Mesothelial cell of epicardium (in vitro differentiated cells): ENCODE results near the gene CYTH3. TPM values are rescaled to one million over a fixed set of nuclear protein-coding genes. Genes with fewer than 3 reads are reported as not detected.

ENCODE experiments used
- DNase-seq, 2 experiments: peaks; one replicate each; pipeline ENCODE4 v3.0.0; 2021; ENCODE audit warnings: low spot score in 2 of 2; ENCODE audit not compliant: unreplicated experiment in 2 of 2
- H3K27ac Mint-ChIP-seq: 2 replicates; pipeline ENCODE4 v1.8.0; 2021; ENCODE audit warnings: mixed read lengths
- H3K27me3 Mint-ChIP-seq: 2 replicates; pipeline ENCODE4 v1.8.0; 2021; ENCODE audit warnings: low read depth, mixed read lengths
- H3K36me3 Mint-ChIP-seq: 2 replicates; pipeline ENCODE4 v1.8.0; 2021; ENCODE audit warnings: mixed read lengths
- H3K4me1 Mint-ChIP-seq: 2 replicates; pipeline ENCODE4 v1.8.0; 2021; ENCODE audit warnings: mixed read lengths
- H3K4me3 Mint-ChIP-seq: 2 replicates; pipeline ENCODE4 v1.8.0; 2021; ENCODE audit warnings: mild to moderate bottlenecking, moderate library complexity, mixed read lengths
- H3K9me3 Mint-ChIP-seq: 2 replicates; pipeline ENCODE4 v1.8.0; 2021; ENCODE audit warnings: mixed read lengths
- CTCF ChIP-seq: fragments of 200-600 bp; sonication (generic); IDR thresholded peaks from one replicate; pipeline ENCODE4 v1.5.0; 2021; ENCODE audit warnings: antibody characterized with exemption; ENCODE audit not compliant: unreplicated experiment
- total RNA-seq: library from RNA; stranded (reverse); gene quantifications from 3 replicates; pipeline ENCODE4 v1.2.1, GENCODE V29; 2021

The CYTH3 gene
- total RNA-seq, 1 donor from 2014 or later: 29.2 TPM

GRCh38 chr7:6164491-6164890, 107.9 kb downstream of the CYTH3 start:
- peak; percentile 25 for TF ChIP-seq CTCF
- no peak overlapping the region for H3K4me3 Mint-ChIP-seq
- no peak for DNase-seq
- no peaks in the 10 kb centered on the region for H3K27me3 Mint-ChIP-seq
- no peak overlapping the region for H3K27ac Mint-ChIP-seq
- no peaks in the 10 kb centered on the region for H3K9me3 Mint-ChIP-seq
- H3K36me3 Mint-ChIP-seq: peaks cover 5% of the 10 kb centered on the region
- peaks cover 32% of the 10 kb centered on the region for H3K4me1 Mint-ChIP-seq

DNA sequence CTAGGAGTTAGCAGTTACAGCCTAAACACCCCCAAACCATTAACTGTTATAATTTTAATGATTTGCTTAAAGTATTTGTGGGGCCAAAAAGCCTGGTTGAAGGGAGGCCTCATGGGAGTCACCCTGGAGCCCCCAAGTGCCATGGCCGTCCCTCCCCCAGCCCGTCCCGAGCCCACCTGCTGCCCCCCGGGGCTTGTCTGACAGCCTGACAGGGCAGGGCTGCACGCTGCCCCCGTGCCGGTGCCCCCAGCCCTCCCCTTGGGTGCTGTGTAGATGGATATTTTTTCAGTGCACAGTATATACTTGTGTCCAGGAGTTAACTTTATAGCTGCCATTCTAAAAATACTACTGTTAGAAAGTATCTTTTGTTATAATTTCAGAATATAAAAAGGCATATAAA, 108.4 kb downstream of the CYTH3 start:
- no peak for DNase-seq
- no peaks in the 10 kb centered on the region for H3K9me3 Mint-ChIP-seq
- no peak overlapping the region for H3K27ac Mint-ChIP-seq
- no peak overlapping the region for H3K4me3 Mint-ChIP-seq
- no peaks in the 10 kb centered on the region for H3K27me3 Mint-ChIP-seq
- H3K36me3 Mint-ChIP-seq: peaks cover 6% of the 10 kb centered on the region
- H3K4me1 Mint-ChIP-seq: peaks cover 32% of the 10 kb centered on the region
- TF ChIP-seq CTCF: no peak

- Mint-ChIP-seq H3K36me3 (peaks cover 7% of the 10 kb centered on the region), H3K4me1 (peaks cover 32% of the 10 kb centered on the region), H3K4me3 (no peak overlapping the region), H3K27me3 (no peaks in the 10 kb centered on the region), H3K9me3 (no peaks in the 10 kb centered on the region), H3K27ac (no peak overlapping the region)
- no peak for DNase-seq
- TF ChIP-seq CTCF: no peak
These were observed 109.0 kb downstream of the CYTH3 start for GRCh38 chr7:6163402-6163801.

- no peak for TF ChIP-seq CTCF
- H3K27me3 Mint-ChIP-seq: no peaks in the 10 kb centered on the region
- no peak overlapping the region for H3K27ac Mint-ChIP-seq
- peaks cover 29% of the 10 kb centered on the region for H3K4me1 Mint-ChIP-seq
- no peaks in the 10 kb centered on the region for H3K9me3 Mint-ChIP-seq
- no peak for DNase-seq
- peaks cover 7% of the 10 kb centered on the region for H3K36me3 Mint-ChIP-seq
- no peak overlapping the region for H3K4me3 Mint-ChIP-seq
These were observed 109.6 kb downstream of the CYTH3 start for GRCh38 chr7:6162650-6163366.

DNA sequence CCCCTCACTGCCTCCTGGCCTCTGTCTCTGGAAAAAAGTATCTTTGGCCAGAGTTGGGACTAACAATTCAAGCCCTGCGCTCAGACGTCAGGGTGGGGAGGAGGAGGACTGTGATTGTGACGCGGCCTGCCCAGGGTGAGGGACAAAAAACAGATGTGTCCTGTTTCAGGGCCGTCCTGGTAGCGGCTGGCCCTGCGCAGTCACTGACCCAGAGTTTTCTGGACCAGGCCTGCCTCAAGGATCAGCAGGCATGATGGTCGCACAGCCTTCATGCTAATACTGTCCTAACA, 110.1 kb downstream of the CYTH3 start:
- Mint-ChIP-seq H3K9me3 (no peaks in the 10 kb centered on the region), H3K4me3 (no peak overlapping the region), H3K27me3 (no peaks in the 10 kb centered on the region), H3K27ac (no peak overlapping the region), H3K36me3 (peaks cover 10% of the 10 kb centered on the region), H3K4me1 (peaks cover 25% of the 10 kb centered on the region)
- DNase-seq: no peak
- TF ChIP-seq CTCF: no peak
